ENCODE measurements around the gene STX5. TPM values are rescaled to one million over a fixed set of nuclear protein-coding genes. Genes with fewer than 3 reads are reported as not detected.

STX5 gene
- total and polyA plus RNA-seq, 9 of the 15 experiments (the other 6 are each of a cell fraction or from before 2014, with no cell fraction given) = 2.8 to 28.6 (median 23.7) TPM

DNA sequence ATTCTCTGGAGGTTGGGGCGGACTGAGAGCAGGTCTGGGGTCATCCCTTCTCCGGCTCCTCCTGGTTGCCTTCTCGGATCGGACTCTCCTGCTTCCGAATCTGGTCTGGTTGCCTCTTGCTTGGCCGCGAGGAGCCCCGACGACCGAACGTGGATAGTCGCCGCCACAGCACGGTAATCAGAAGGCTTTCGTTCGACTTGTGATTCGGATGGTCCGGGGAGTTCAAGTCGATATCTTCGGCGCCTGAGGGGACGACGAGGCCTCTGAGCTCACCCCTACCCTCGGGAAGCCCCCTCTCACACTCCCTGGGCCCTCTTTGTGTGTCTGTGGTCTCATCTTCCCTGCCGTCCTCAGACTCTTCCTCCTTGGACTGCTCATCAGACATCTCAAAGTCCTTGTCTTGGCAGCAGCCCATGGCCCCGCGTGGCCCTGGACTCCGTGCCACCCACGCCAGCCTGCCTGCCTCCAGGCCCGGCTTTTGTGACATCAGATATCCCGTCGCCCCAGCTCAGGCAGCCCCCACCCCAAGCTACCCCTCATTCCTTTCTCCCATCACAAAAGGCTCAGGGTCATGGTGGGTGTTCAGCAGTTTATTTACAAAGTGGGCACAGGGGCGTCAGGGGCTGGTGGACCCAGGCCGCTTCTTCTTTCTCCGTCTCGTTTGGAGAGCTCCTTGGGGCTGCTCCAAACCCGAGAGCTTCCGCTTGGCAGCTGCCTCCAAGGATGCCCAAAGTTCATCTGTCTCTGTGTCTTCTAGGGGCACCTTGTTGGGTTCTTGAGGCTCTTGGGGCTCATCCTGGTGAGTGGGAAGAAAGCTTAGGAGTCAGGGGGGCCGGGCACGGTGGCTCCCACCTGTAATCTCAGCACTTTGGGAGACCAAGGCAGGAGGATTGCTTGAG is 734 bp upstream of the STX5 start, which contains the start of gene TEX54 (continued):
- TF ChIP-seq, protein P1, sequence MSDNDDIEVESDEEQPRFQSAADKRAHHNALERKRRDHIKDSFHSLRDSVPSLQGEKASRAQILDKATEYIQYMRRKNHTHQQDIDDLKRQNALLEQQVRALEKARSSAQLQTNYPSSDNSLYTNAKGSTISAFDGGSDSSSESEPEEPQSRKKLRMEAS (CRISPR knock-in tag; IDR thresholded peaks at IDR 0.05) = peak; percentile 72
- peak; percentile 68; the same call in 1 of the 2 replicates for TF ChIP-seq PHF8 (IDR thresholded peaks at IDR 0.05; ENCODE audit: borderline replicate concordance, low read length)
- 0 out of 2 replicates have a peak, but pooled peaks have one; percentile 3 for TF ChIP-seq TCF3 (CRISPR knock-in tag; IDR thresholded peaks at IDR 0.05)
- no peak for TF ChIP-seq NFATC3 (IDR thresholded peaks at IDR 0.05)
- TF ChIP-seq TEAD1 (CRISPR knock-in tag; IDR thresholded peaks at IDR 0.05) = peak in 1 of 2 experiments; percentile 70; a peak in 1 of 4 replicates
- TF ChIP-seq ZSCAN29 (IDR thresholded peaks at IDR 0.05) = no peak
- no peak for TF ChIP-seq ESRRA (IDR thresholded peaks at IDR 0.05; ENCODE audit: borderline replicate concordance, low read depth)
- no peak for TF ChIP-seq PTBP1 (IDR thresholded peaks at IDR 0.05; ENCODE audit: low read depth, low read length)
- peak; percentile 45; the same call in 1 of the 2 replicates for TF ChIP-seq E2F1 (CRISPR knock-in tag; IDR thresholded peaks at IDR 0.05)
- TF ChIP-seq L3MBTL2 (IDR thresholded peaks at IDR 0.05) = peak; percentile 50; the same call in 1 of the 2 replicates
- TF ChIP-seq CHD1 (IDR thresholded peaks at IDR 0.05; ENCODE audit: low read length) = no peak
- TF ChIP-seq, protein P2, sequence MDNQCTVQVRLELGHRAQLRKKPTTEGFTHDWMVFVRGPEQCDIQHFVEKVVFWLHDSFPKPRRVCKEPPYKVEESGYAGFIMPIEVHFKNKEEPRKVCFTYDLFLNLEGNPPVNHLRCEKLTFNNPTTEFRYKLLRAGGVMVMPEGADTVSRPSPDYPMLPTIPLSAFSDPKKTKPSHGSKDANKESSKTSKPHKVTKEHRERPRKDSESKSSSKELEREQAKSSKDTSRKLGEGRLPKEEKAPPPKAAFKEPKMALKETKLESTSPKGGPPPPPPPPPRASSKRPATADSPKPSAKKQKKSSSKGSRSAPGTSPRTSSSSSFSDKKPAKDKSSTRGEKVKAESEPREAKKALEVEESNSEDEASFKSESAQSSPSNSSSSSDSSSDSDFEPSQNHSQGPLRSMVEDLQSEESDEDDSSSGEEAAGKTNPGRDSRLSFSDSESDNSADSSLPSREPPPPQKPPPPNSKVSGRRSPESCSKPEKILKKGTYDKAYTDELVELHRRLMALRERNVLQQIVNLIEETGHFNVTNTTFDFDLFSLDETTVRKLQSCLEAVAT (IDR thresholded peaks at IDR 0.05) = 0 out of 4 replicates have a peak, but pooled peaks of 1 of the 2 experiments have one; percentile 16
- 0 out of 2 replicates have a peak, but pooled peaks have one; percentile 49 for TF ChIP-seq MYNN (IDR thresholded peaks at IDR 0.05)
- no peak for TF ChIP-seq MYNN (CRISPR knock-in tag; IDR thresholded peaks at IDR 0.05)
- TF ChIP-seq, protein P3, sequence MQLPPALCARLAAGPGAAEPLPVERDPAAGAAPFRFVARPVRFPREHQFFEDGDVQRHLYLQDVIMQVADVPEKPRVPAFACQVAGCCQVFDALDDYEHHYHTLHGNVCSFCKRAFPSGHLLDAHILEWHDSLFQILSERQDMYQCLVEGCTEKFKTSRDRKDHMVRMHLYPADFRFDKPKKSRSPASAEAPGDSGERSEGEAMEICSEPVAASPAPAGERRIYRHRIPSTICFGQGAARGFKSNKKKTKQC (CRISPR knock-in tag; IDR thresholded peaks at IDR 0.05) = 0 out of 2 replicates have a peak, but pooled peaks have one; percentile 6
- TF ChIP-seq KLF16 (IDR thresholded peaks at IDR 0.05) = no peak
- no peak for TF ChIP-seq POLR2H (tag; IDR thresholded peaks at IDR 0.05; ENCODE audit: low read depth)
- TF ChIP-seq SRF (CRISPR knock-in tag; IDR thresholded peaks at IDR 0.05) = peak in 1 of 2 experiments; percentile 51; a peak in 1 of 4 replicates
- peak; percentile 33; the same call in 1 of the 2 replicates for TF ChIP-seq TFAP4 (CRISPR knock-in tag; IDR thresholded peaks at IDR 0.05; ENCODE audit: borderline replicate concordance)
- TF ChIP-seq ARID3A (IDR thresholded peaks at IDR 0.05; ENCODE audit: borderline replicate concordance, low read depth, low read length) = no peak
- peak; percentile 67 for TF ChIP-seq KDM5B (IDR thresholded peaks at IDR 0.05; ENCODE audit: insufficient replicate concordance, low read depth, low read length)

All from K562 (cell line).